IMR-90 (cell line): ENCODE data around the gene TRIM21. TPM values are rescaled to one million over a fixed set of nuclear protein-coding genes. Genes with fewer than 3 reads are reported as not detected.
A peak's percentile ranks its signal among the peaks of the same experiment; 100 is the strongest.

Source experiments
- ATAC-seq: fragments of 200-7000 bp; cut with Tn5 transposase; 2 replicates; pipeline ENCODE4 v1.9.1; 2020; ENCODE audit warnings: low read depth, mild to moderate bottlenecking, moderate library complexity
- Bru-seq: library from RNA; stranded (reverse); fragments of 400-500 nt; gene quantifications from one replicate; lab custom pipeline; 2021; lab: Mats Ljungman, UMichigan
- BruChase-seq, 2 experiments: library from RNA; stranded (reverse); fragments of 400-500 nt; gene quantifications; one replicate each; lab custom pipeline; 2021; lab: Mats Ljungman, UMichigan
- BruUV-seq: library from RNA; stranded (reverse); fragments of 400-500 nt; replicated peaks from 2 replicates; lab custom pipeline; 2021; lab: Mats Ljungman, UMichigan
- CTCF ChIA-PET: fragments of 300-600 bp; formaldehyde crosslinking; extraction: SDS; loops from one replicate; lab custom pipeline; 2021; ENCODE audit warnings: antibody characterized with exemption; lab: Yijun Ruan, JAX
- POLR2A ChIA-PET: fragments of 300-600 bp; sonication (Branson Sonifier 250); formaldehyde crosslinking; loops from one replicate; lab custom pipeline; 2022; ENCODE audit warnings: antibody characterized with exemption; ENCODE audit not compliant: unreplicated experiment; lab: Charles Lee
- DNase-seq: peaks from one replicate; pipeline ENCODE4 v3.0.0; 2013
- H2AFZ ChIP-seq: replicated peaks from 2 replicates; pipeline ENCODE3; 2013; ENCODE audit warnings: low read length, mild to moderate bottlenecking; ENCODE audit not compliant: poor library complexity
- H2AK5ac ChIP-seq: 2 replicates; pipeline ENCODE4 v1.6.1; 2013; ENCODE audit warnings: low read depth, low read length, inconsistent platforms
- H2AK9ac ChIP-seq: replicated peaks from 2 replicates; pipeline ENCODE3; 2013; ENCODE audit warnings: mild to moderate bottlenecking, low read depth, low read length, moderate library complexity; ENCODE audit not compliant: poor library complexity
- H2BK120ac ChIP-seq: 2 replicates; pipeline ENCODE4 v1.6.1; 2013; ENCODE audit warnings: low read depth, low read length, inconsistent platforms
- H2BK15ac ChIP-seq: 3 replicates; pipeline ENCODE4 v1.6.1; 2013; ENCODE audit warnings: low read depth, low read length, inconsistent platforms
- H2BK20ac ChIP-seq: 2 replicates; pipeline ENCODE4 v1.6.1; 2013; ENCODE audit warnings: low read depth, mild to moderate bottlenecking, inconsistent platforms, low read length, moderate library complexity
- H2BK5ac ChIP-seq: 2 replicates; pipeline ENCODE4 v1.6.1; 2013; ENCODE audit warnings: mild to moderate bottlenecking, low read depth, low read length, inconsistent platforms; ENCODE audit not compliant: poor library complexity, severe bottlenecking
- H3K14ac ChIP-seq: replicated peaks from 2 replicates; pipeline ENCODE4 v1.6.1; 2013; ENCODE audit warnings: low read depth, low read length, inconsistent platforms
- H3K18ac ChIP-seq: 2 replicates; pipeline ENCODE4 v1.6.1; 2013; ENCODE audit warnings: low read depth, low read length, control low read depth
- H3K23ac ChIP-seq: 2 replicates; pipeline ENCODE4 v1.6.1; 2013; ENCODE audit warnings: low read depth, low read length, inconsistent platforms
- H3K27ac ChIP-seq: 2 replicates; pipeline ENCODE4 v1.5.1; 2013; ENCODE audit warnings: mild to moderate bottlenecking, control low read depth, low read length; ENCODE audit not compliant: insufficient read depth
- H3K27me3 ChIP-seq: 2 replicates; pipeline ENCODE4 v1.6.1; 2013; ENCODE audit warnings: low read length; ENCODE audit not compliant: control insufficient read depth, insufficient read depth
- H3K36me3 ChIP-seq: 2 replicates; pipeline ENCODE4 v1.6.1; 2013; ENCODE audit warnings: low read length, mixed read lengths; ENCODE audit not compliant: control insufficient read depth, insufficient read depth
- H3K4ac ChIP-seq: 2 replicates; pipeline ENCODE4 v1.6.1; 2013; ENCODE audit warnings: low read depth, low read length, inconsistent platforms
- H3K4me1 ChIP-seq: 2 replicates; pipeline ENCODE4 v1.6.1; 2013; ENCODE audit warnings: low read length, mixed read lengths; ENCODE audit not compliant: control insufficient read depth, insufficient read depth
- H3K4me2 ChIP-seq: 2 replicates; pipeline ENCODE4 v1.6.1; 2013; ENCODE audit warnings: low read depth, mild to moderate bottlenecking, control low read depth, low read length, moderate library complexity
- H3K4me3 ChIP-seq: 2 replicates; pipeline ENCODE4 v1.5.1; 2013; ENCODE audit warnings: low read depth, mild to moderate bottlenecking, control low read depth, low read length, moderate library complexity; ENCODE audit not compliant: insufficient read depth
- H3K56ac ChIP-seq: 2 replicates; pipeline ENCODE4 v1.6.1; 2013; ENCODE audit warnings: low read length, inconsistent platforms; ENCODE audit not compliant: insufficient read depth; ENCODE audit errors: extremely low read depth
- H3K79me1 ChIP-seq, 2 experiments: 2 replicates each; pipeline ENCODE4 v1.6.1; 2013; ENCODE audit warnings: low read length in 2 of 2, inconsistent platforms in 1 of 2, low read depth in 1 of 2
- H3K9ac ChIP-seq: 2 replicates; pipeline ENCODE4 v1.6.1; 2013; ENCODE audit warnings: low read depth, low read length, control low read depth
- H3K9me1 ChIP-seq: 2 replicates; pipeline ENCODE4 v1.6.1; 2013; ENCODE audit warnings: low read length, inconsistent platforms; ENCODE audit not compliant: insufficient read depth
- H3K9me3 ChIP-seq: 2 replicates; pipeline ENCODE4 v1.6.1; 2013; ENCODE audit warnings: low read length; ENCODE audit not compliant: control insufficient read depth, insufficient read depth
- H4K20me1 ChIP-seq: 2 replicates; pipeline ENCODE4 v1.6.1; 2013; ENCODE audit warnings: low read length, inconsistent platforms; ENCODE audit not compliant: insufficient read depth
- H4K5ac ChIP-seq: 2 replicates; pipeline ENCODE4 v1.6.1; 2013; ENCODE audit warnings: mild to moderate bottlenecking, low read depth, low read length, control low read depth
- H4K8ac ChIP-seq, 2 experiments: 2 replicates each; pipeline ENCODE4 v1.6.1; 2013; ENCODE audit warnings: low read depth in 2 of 2, low read length in 2 of 2, control low read depth in 1 of 2, inconsistent platforms in 1 of 2
- H4K91ac ChIP-seq: 2 replicates; pipeline ENCODE4 v1.6.1; 2013; ENCODE audit warnings: low read depth, low read length, inconsistent platforms; ENCODE audit not compliant: insufficient read depth
- ELK1 ChIP-seq: fragments of 150-350 bp; IDR thresholded peaks from 2 replicates; pipeline ENCODE4 v1.6.1; 2016; ENCODE audit warnings: low read depth, mild to moderate bottlenecking, low read length, moderate library complexity, borderline replicate concordance
- MAZ ChIP-seq: IDR thresholded peaks from 2 replicates; pipeline ENCODE4 v1.6.1; 2012; ENCODE audit warnings: low read depth, mild to moderate bottlenecking, low read length, improper control_type of control experiment, moderate library complexity, borderline replicate concordance
- WGBS, 2 experiments: methylation state at CpG; one replicate each; pipeline versions ENCODE4 v1.1.5 to v1.1.7; 2013; ENCODE audit warnings: missing lambda C conversion rate in 2 of 2; ENCODE audit not compliant: insufficient read length in 1 of 2; ENCODE audit errors: extremely low coverage in 2 of 2; 5-methylcytosine and 5-hydroxymethylcytosine counted together
- dilution Hi-C: fragments of 300-500 bp; cut with HindIII; formaldehyde crosslinking; loops from one replicate; pipeline ENCODE4 v1.14.3; 2018; ENCODE audit warnings: low sequenced_read_pairs; ENCODE audit not compliant: unreplicated experiment
- in situ Hi-C: fragments of 300-500 bp; cut with MboI; formaldehyde crosslinking; loops from 3 replicates; pipeline ENCODE4 v1.14.3; 2019; ENCODE audit warnings: low sequenced_read_pairs, inconsistent platforms, mixed read lengths
- intact Hi-C: fragments of 100-400 bp; cut with micrococcal nuclease; formaldehyde crosslinking; loops from 2 replicates; pipeline ENCODE4 v1.10.0; 2022
- long read RNA-seq: library from polyadenylated mRNA; unstranded; transcript quantifications from one replicate; pipeline ENCODE4 v2.0.0, GENCODE V29; 2021; ENCODE audit not compliant: unreplicated experiment
- polyA plus RNA-seq, 3 experiments: library from polyadenylated mRNA; depleted of rRNA; stranded (reverse); fragments of >200 nt; gene quantifications; 2 replicates each; pipeline ENCODE4 v1.2.3, GENCODE V29; 2012; ENCODE audit warnings: low replicate concordance in 1 of 3
- total RNA-seq: library from RNA; depleted of rRNA; stranded (reverse); fragments of >200 nt; gene quantifications from 2 replicates; pipeline ENCODE4 v1.2.3, GENCODE V29; 2012; rRNA removed

Gene TRIM21
- 18.6 and 19.2 TPM in 2 replicates for total RNA-seq
- polyA plus RNA-seq (2012; rRNA removed) = 13.5 and 13.9 TPM in 2 replicates
- polyA plus RNA-seq (2012; cell fraction: cytosol; rRNA removed) = 7.6 and 7.9 TPM in 2 replicates
- 5.3 and 10.9 TPM in 2 replicates for polyA plus RNA-seq (2012; cell fraction: nucleus; rRNA removed; ENCODE audit: low replicate concordance)
- percentile 47 among the genes with signal in this experiment for Bru-seq, nascent RNA
- percentile 45 among the genes with signal in this experiment for BruChase-seq, experiment 1, labeled RNA remaining after a 6-hour chase
- percentile 43 among the genes with signal in this experiment for BruChase-seq, experiment 2, labeled RNA remaining after a 2-hour chase
- long read RNA-seq, transcript TRIM21-201 (7 exons, 1,924 nt) = major isoform, 10 of 13 reads
- long read RNA-seq, partial matches to known transcripts = 2 of 13 reads
- long read RNA-seq, other reads (novel, unspliced or antisense) = 1 of 13 reads

DNA sequence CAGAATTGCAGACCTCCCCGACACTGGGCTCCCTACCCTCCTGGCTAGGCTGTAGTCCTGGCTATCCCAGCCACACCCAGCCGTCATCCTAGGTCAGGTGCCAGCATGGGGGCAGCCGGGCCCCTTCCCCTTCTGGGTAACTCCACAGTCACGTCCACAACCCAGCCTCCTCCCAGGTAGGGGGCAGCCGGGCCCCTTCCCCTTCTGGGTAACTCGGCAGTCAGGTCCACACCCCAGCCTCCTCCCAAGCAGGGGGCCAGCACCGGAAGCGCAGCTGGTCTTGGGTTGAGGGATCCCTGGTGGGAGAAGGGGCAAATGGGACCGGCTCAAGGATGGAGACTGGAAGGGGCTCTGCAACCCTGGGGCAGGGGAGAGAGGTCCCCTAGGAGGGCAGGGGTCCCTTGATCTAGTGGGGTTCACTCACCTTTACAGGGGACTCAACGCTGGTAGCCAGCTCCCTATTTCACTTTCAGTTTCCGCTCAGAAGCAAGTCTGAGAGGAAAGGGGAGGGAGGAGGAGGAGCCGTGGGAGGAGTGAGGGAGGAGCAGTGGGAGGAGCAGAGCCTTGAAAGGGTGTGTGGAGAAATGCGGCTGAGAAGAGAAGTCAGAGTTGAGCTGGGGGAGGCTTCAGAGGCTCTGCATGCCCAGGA lies at the start of gene TRIM21:
Gene TRIM21, minus strand, starts transcription at position 494 of the 649 bp plus-strand sequence. CDS start 3,293 bp downstream, outside the sequence.
- in situ Hi-C loops (no loop called here), dilution Hi-C loops (no loop called here)

More for the DNA sequence above, at the start of gene TRIM21:
- Histone ChIP-seq H2BK120ac (0 out of 2 replicates have a peak within 1 kb of the TSS, but pooled peaks have one; percentile 39), H3K23ac (peak within 1 kb of the TSS; percentile 77; the same call in 1 of the 2 replicates), H4K8ac (peak within 1 kb of the TSS; percentile 69 to 74; a peak in 3 of 4 replicates), H3K14ac (peak within 1 kb of the TSS; percentile 83; the same call in 1 of the 2 replicates), H2AK9ac (peak within 1 kb of the TSS; percentile 74), H3K9ac (peak within 1 kb of the TSS; percentile 91), H2AFZ (peak within 1 kb of the TSS; percentile 99), H3K4me3 (peak within 1 kb of the TSS; percentile 96), H2BK15ac (no peak within 1 kb of the TSS), H3K4me1 (no peaks in the 10 kb centered on the region), H3K9me1 (peaks cover 3% of the 10 kb centered on the region; the same call in 1 of the 2 replicates), H3K27me3 (no peaks in the 10 kb centered on the region), H2AK5ac (no peak within 1 kb of the TSS), H3K56ac (peak within 1 kb of the TSS; percentile 53; the same call in 1 of the 2 replicates), H4K91ac (peak within 1 kb of the TSS; percentile 68; the same call in 1 of the 2 replicates), H3K4me2 (peak within 1 kb of the TSS; percentile 83), H4K20me1 (no peaks in the 10 kb centered on the region), H3K4ac (0 out of 2 replicates have a peak within 1 kb of the TSS, but pooled peaks have one; percentile 73), H3K9me3 (no peaks in the 10 kb centered on the region), H2BK20ac (no peak within 1 kb of the TSS), H2BK5ac (peak within 1 kb of the TSS; percentile 56), H3K18ac (peak within 1 kb of the TSS; percentile 78; the same call in 1 of the 2 replicates), H3K36me3 (peaks cover 15% of the 10 kb centered on the region), H4K5ac (peak within 1 kb of the TSS; percentile 56; the same call in 1 of the 2 replicates), H3K79me1 (peaks cover 4 to 6% of the 10 kb centered on the region in 2 experiments; a peak in 3 of 4 replicates), H3K27ac (peak within 1 kb of the TSS; percentile 85)
- DNase-seq = peak; percentile 79
- TF ChIP-seq MAZ (peak; percentile 89; the same call in 1 of the 2 replicates), ELK1 (no peak)
- ATAC-seq = peak; percentile 100
- BruUV-seq = no TSS peak
- intact Hi-C loops = loop anchor here (5.0 kb wide), 1 partner anchor 206 kb away; no protein-coding TSS in a partner anchor
- CTCF ChIA-PET = interaction anchor here (1.5 kb wide), 1 partner anchor 19 kb away, joined by 4 read pairs; no protein-coding TSS in a partner anchor
- 20% methylated on average over 2 of the region's 13 CpGs; no CpG with 5 or more reads in 1 of the 2 experiments for WGBS, 2 experiments
- POLR2A ChIA-PET = no interaction called here
